GM12878 (cell line): Measurements from ENCODE around the gene PALLD. TPM values are rescaled to one million over a fixed set of nuclear protein-coding genes. Genes with fewer than 3 reads are reported as not detected.

Source experiments
- ATAC-seq: fragments of 200-7000 bp; cut with Tn5 transposase; 3 replicates; pipeline ENCODE4 v1.9.1; 2020; ENCODE audit warnings: mild to moderate bottlenecking, moderate library complexity
- BruUV-seq: library from RNA; stranded (reverse); fragments of 400-500 nt; replicated peaks from 2 replicates; lab custom pipeline; 2021; lab: Mats Ljungman, UMichigan
- CTCF ChIA-PET: fragments of 300-600 bp; sonication (Branson Sonifier 250); formaldehyde crosslinking; extraction: SDS; loops from one replicate; lab custom pipeline; 2021; ENCODE audit warnings: inconsistent platforms; lab: Yijun Ruan, JAX
- POLR2A ChIA-PET: fragments of 350-600 bp; formaldehyde crosslinking; extraction: SDS; loops from one replicate; lab custom pipeline; 2021; ENCODE audit warnings: inconsistent platforms; lab: Charles Lee
- RAD21 ChIA-PET: fragments of 300-600 bp; sonication (Branson Sonifier 250); formaldehyde crosslinking; loops from one replicate; lab custom pipeline; 2023; ENCODE audit warnings: antibody characterized with exemption; ENCODE audit not compliant: unreplicated experiment; lab: Charles Lee
- SMC1A ChIA-PET: fragments of 300-600 bp; sonication (Branson Sonifier 250); formaldehyde crosslinking; loops from one replicate; lab custom pipeline; 2023; ENCODE audit not compliant: unreplicated experiment, uncharacterized antibody; lab: Charles Lee
- DNase-seq: peaks from one replicate; pipeline ENCODE4 v3.0.0-alpha.2; 2011; ENCODE audit warnings: low read depth, low spot score
- FAIRE-seq: peaks from 3 replicates; lab custom pipeline; 2011; peaks lifted over from hg19 to GRCh38; lab: Jason Lieb, UNC
- H2AFZ ChIP-seq: 2 replicates; pipeline ENCODE4 v1.6.0; 2011; ENCODE audit warnings: low read depth, low read length, control low read depth; ENCODE audit not compliant: control insufficient read depth
- H3K27ac ChIP-seq: 2 replicates; pipeline ENCODE4 v1.5.1; 2011; ENCODE audit warnings: control low read depth; ENCODE audit not compliant: control insufficient read depth, insufficient read depth
- H3K27me3 ChIP-seq, 2 experiments: replicated peaks in 1 of 2; 2 replicates each; pipeline versions ENCODE4 v1.6.0 to v1.6.1; 2011; ENCODE audit warnings: low read length in 1 of 2; ENCODE audit not compliant: control insufficient read depth in 2 of 2, insufficient read depth in 2 of 2
- H3K36me3 ChIP-seq, 2 experiments: 2 replicates each; pipeline ENCODE4 v1.5.1; 2011; ENCODE audit warnings: low read length in 1 of 2; ENCODE audit not compliant: control insufficient read depth in 2 of 2, insufficient read depth in 2 of 2
- H3K4me1 ChIP-seq: 2 replicates; pipeline ENCODE4 v1.6.1; 2011; ENCODE audit warnings: mild to moderate bottlenecking, low read length, moderate library complexity, mixed read lengths; ENCODE audit not compliant: control insufficient read depth, insufficient read depth
- H3K4me2 ChIP-seq: 2 replicates; pipeline ENCODE4 v1.6.0; 2011; ENCODE audit warnings: control low read depth; ENCODE audit not compliant: control insufficient read depth, insufficient read depth
- H3K4me3 ChIP-seq: fragments of 200-600 bp; sonication (generic); 2 replicates; pipeline ENCODE4 v1.5.1; 2016
- H3K79me2 ChIP-seq: 2 replicates; pipeline ENCODE4 v1.6.0; 2011; ENCODE audit warnings: low read length; ENCODE audit not compliant: control insufficient read depth, insufficient read depth
- H3K9ac ChIP-seq: 2 replicates; pipeline ENCODE4 v1.8.0; 2011; ENCODE audit warnings: low read length, control low read depth, mixed read lengths; ENCODE audit not compliant: control insufficient read depth, insufficient read depth
- H3K9me3 ChIP-seq: replicated peaks from 3 replicates; pipeline ENCODE4 v1.5.1; 2011; ENCODE audit warnings: mild to moderate bottlenecking, low read length; ENCODE audit not compliant: control insufficient read depth, insufficient read depth
- H4K20me1 ChIP-seq: 2 replicates; pipeline ENCODE4 v1.6.0; 2011; ENCODE audit not compliant: control insufficient read depth, insufficient read depth
- CHD1 ChIP-seq: IDR thresholded peaks from 2 replicates; pipeline ENCODE4 v1.6.1; 2012; ENCODE audit warnings: low read depth, low read length, improper control_type of control experiment
- ELK1 ChIP-seq: IDR thresholded peaks from 2 replicates; pipeline ENCODE4 v1.6.1; 2012; ENCODE audit warnings: low read depth, low read length, improper control_type of control experiment
- EP300 ChIP-seq, 2 experiments: fragments of 150-350 bp in 1 of 2; IDR thresholded peaks; 2 replicates each; pipeline ENCODE4 v1.6.1; 2011 to 2012; ENCODE audit warnings: low read depth in 2 of 2, low read length in 2 of 2, borderline replicate concordance in 1 of 2, improper control_type of control experiment in 1 of 2, inconsistent platforms in 1 of 2; ENCODE audit not compliant: control insufficient read depth in 1 of 2
- HDAC2 ChIP-seq: fragments of 200-600 bp; sonication (generic); IDR thresholded peaks from 2 replicates; pipeline ENCODE4 v1.6.1; 2017
- HDAC6 ChIP-seq: fragments of 200-600 bp; sonication (generic); IDR thresholded peaks from one replicate; pipeline ENCODE4 v1.8.0; 2017; ENCODE audit warnings: antibody characterized with exemption; ENCODE audit not compliant: unreplicated experiment
- HDGF ChIP-seq: fragments of 450-650 bp; IDR thresholded peaks from 2 replicates; pipeline ENCODE4 v1.6.1; 2016; ENCODE audit warnings: antibody characterized with exemption
- HSF1 ChIP-seq: fragments of 150-350 bp; IDR thresholded peaks from 2 replicates; pipeline ENCODE4 v1.6.1; 2014; ENCODE audit warnings: mild to moderate bottlenecking, low read depth, low read length
- NRF1 ChIP-seq: conservative IDR thresholded peaks from 2 replicates; pipeline ENCODE4 v1.6.1; 2011; ENCODE audit warnings: mild to moderate bottlenecking, low read depth, low read length, improper control_type of control experiment
- PML ChIP-seq: IDR thresholded peaks from 2 replicates; pipeline ENCODE4 v1.6.1; 2012; ENCODE audit warnings: low read length, inconsistent platforms
- RAD21 ChIP-seq: IDR thresholded peaks from 2 replicates; pipeline ENCODE4 v1.6.1; 2011; ENCODE audit warnings: mild to moderate bottlenecking, low read depth, low read length, moderate library complexity; ENCODE audit not compliant: insufficient read depth
- ZBTB40 ChIP-seq: fragments of 450-650 bp; IDR thresholded peaks from 2 replicates; pipeline ENCODE4 v1.6.1; 2016; ENCODE audit warnings: mild to moderate bottlenecking, moderate library complexity, borderline replicate concordance
- ZNF24 ChIP-seq: fragments of 450-650 bp; IDR thresholded peaks from 2 replicates; pipeline ENCODE4 v1.6.1; 2017; ENCODE audit warnings: antibody characterized with exemption, mild to moderate bottlenecking
- WGBS: methylation state at CpG from one replicate; pipeline ENCODE4 v1.1.6; 2016; ENCODE audit warnings: low lambda C conversion rate; ENCODE audit not compliant: insufficient replicate concordance, insufficient coverage; ENCODE audit errors: missing lambda C conversion rate; 5-methylcytosine and 5-hydroxymethylcytosine counted together
- in situ Hi-C: fragments of 300-500 bp; cut with MboI; formaldehyde crosslinking; loops from 9 replicates; pipeline ENCODE4 v1.14.3; 2018; ENCODE audit warnings: mixed read lengths
- intact Hi-C: fragments of 100-400 bp; cut with micrococcal nuclease; formaldehyde crosslinking; loops from one replicate; pipeline ENCODE4 v1.14.2; 2022; ENCODE audit not compliant: unreplicated experiment
- polyA plus RNA-seq, 11 experiments: library from polyadenylated mRNA; depleted of rRNA in 4 of 11; unstranded in 6 of 11; stranded (reverse) in 5 of 11; fragments of >200 nt; fragmentation: Nextera tagmentation in 4 of 11; fragmentation: Illumina TruSeq in 1 of 11; extraction: Ambion mirVana in 4 of 11; extraction: Trizol in 1 of 11; gene quantifications; 1 replicate in 1 of 11; 2 replicates in 10 of 11; pipeline versions ENCODE4 v1.2.1 to v1.2.3, GENCODE V29; 2011 to 2016; ENCODE audit warnings: inconsistent platforms in 2 of 11, missing spikeins in 2 of 11, low read depth in 1 of 11
- total RNA-seq, 4 experiments: library from RNA; depleted of rRNA in 3 of 4; stranded (reverse); fragments of >200 nt in 3 of 4; fragmentation: Illumina TruSeq in 1 of 4; extraction: Trizol in 1 of 4; gene quantifications; 2 replicates each; pipeline versions ENCODE4 v1.2.1 to v1.2.3, GENCODE V29; 2013 to 2021
- TF ChIP-seq, protein P1 (sequence below): fragments of 150-350 bp; IDR thresholded peaks from 2 replicates; pipeline ENCODE4 v1.6.1; 2016; ENCODE audit warnings: low read depth, low read length

PALLD gene
- total and polyA plus RNA-seq, 10 of the 15 experiments (the other 5 are each of a cell fraction or from before 2014, with no cell fraction given): 1.0 to 7.7 (median 1.7) TPM

DNA sequence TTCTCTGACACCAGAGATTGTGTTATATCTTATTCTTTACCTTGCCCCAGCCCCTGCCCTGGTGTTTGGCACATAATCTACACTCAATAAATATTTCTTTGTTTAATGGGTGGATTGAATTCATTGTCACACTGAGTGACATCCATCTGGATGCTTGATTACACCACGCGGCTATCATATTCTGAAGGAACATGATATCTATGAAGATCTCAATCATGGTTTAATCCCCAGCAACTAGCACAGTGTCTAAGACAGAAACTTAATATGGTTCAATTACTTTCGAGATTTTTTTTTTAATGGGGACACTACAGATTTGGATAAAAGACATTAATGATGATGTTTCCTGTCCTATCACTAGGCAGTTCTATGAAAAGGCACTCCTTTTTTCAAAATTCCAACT, 246.3 kb downstream of the PALLD start:
- in situ Hi-C loops: no loop called here
- CTCF ChIA-PET: interaction anchor here (1.0 to 2.0 kb wide), 2 partner anchors 10 to 155 kb away, joined by 3 to 4 read pairs; no protein-coding TSS in a partner anchor
- Histone ChIP-seq H3K9ac (no peak overlapping the region), H3K4me1 (no peaks in the 10 kb centered on the region), H3K4me2 (no peak overlapping the region), H4K20me1 (no peaks in the 10 kb centered on the region), H2AFZ (no peak overlapping the region), H3K4me3 (no peak overlapping the region), H3K36me3 (no peaks in the 10 kb centered on the region), H3K27ac (no peak overlapping the region), H3K9me3 (no peaks in the 10 kb centered on the region), H3K27me3 (no peaks in the 10 kb centered on the region), H3K79me2 (no peaks in the 10 kb centered on the region)
- WGBS: 59% methylated on average over 3 of the region's 3 CpGs
- POLR2A ChIA-PET: interaction anchor here (0.6 to 1.1 kb wide), 2 partner anchors 12 to 276 kb away, joined by 3 read pairs; no protein-coding TSS in a partner anchor
- SMC1A ChIA-PET: interaction anchor here (1.3 to 2.1 kb wide), 3 partner anchors 10 to 31 kb away, joined by 3 to 8 read pairs (median 8); no protein-coding TSS in a partner anchor
- intact Hi-C loops: no loop called here
- DNase-seq (no peak), FAIRE-seq (no peak), ATAC-seq (no peak)
- RAD21 ChIA-PET: interaction anchor here (0.8 to 1.3 kb wide), 3 partner anchors 12 to 89 kb away, joined by 3 read pairs; no protein-coding TSS in a partner anchor
- no TSS peak for BruUV-seq
- TF ChIP-seq EP300 (IDR thresholded peaks at IDR 0.05; ENCODE audit: borderline replicate concordance in 1 of 2, control insufficient read depth in 1 of 2, low read depth in 2 of 2, low read length in 2 of 2): no peak
- no peak for TF ChIP-seq PML
- TF ChIP-seq CHD1: no peak
- no peak for TF ChIP-seq HSF1
- no peak for TF ChIP-seq ZNF24
- no peak for TF ChIP-seq HDAC6
- no peak for TF ChIP-seq NRF1
- no peak for TF ChIP-seq ZBTB40
- TF ChIP-seq HDGF: no peak
- TF ChIP-seq, protein P1, sequence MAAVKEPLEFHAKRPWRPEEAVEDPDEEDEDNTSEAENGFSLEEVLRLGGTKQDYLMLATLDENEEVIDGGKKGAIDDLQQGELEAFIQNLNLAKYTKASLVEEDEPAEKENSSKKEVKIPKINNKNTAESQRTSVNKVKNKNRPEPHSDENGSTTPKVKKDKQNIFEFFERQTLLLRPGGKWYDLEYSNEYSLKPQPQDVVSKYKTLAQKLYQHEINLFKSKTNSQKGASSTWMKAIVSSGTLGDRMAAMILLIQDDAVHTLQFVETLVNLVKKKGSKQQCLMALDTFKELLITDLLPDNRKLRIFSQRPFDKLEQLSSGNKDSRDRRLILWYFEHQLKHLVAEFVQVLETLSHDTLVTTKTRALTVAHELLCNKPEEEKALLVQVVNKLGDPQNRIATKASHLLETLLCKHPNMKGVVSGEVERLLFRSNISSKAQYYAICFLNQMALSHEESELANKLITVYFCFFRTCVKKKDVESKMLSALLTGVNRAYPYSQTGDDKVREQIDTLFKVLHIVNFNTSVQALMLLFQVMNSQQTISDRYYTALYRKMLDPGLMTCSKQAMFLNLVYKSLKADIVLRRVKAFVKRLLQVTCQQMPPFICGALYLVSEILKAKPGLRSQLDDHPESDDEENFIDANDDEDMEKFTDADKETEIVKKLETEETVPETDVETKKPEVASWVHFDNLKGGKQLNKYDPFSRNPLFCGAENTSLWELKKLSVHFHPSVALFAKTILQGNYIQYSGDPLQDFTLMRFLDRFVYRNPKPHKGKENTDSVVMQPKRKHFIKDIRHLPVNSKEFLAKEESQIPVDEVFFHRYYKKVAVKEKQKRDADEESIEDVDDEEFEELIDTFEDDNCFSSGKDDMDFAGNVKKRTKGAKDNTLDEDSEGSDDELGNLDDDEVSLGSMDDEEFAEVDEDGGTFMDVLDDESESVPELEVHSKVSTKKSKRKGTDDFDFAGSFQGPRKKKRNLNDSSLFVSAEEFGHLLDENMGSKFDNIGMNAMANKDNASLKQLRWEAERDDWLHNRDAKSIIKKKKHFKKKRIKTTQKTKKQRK: no peak
- no peak for TF ChIP-seq ELK1
- TF ChIP-seq HDAC2: no peak
- TF ChIP-seq RAD21: no peak
